Measurements from ENCODE around the gene KIF19. TPM values are rescaled to one million over a fixed set of nuclear protein-coding genes. Genes with fewer than 3 reads are reported as not detected.
"Not testable (repeated sequence)": the region's sequence is repeated elsewhere in the genome, so short reads cannot be mapped to it uniquely, and the experiment has no call there.

KIF19 gene
- 0.39 and 0.42 TPM in 2 replicates for total RNA-seq
- 1.2 TPM in 1 of 2 replicates, not detected in the other for polyA plus RNA-seq

GRCh38 chr17:74325743-74326379 is at the start of gene KIF19:
Gene KIF19 (plus strand): TSS chr17:74326226. CDS start chr17:74326350, 124 bp downstream.
- Histone ChIP-seq H3K27me3 (peaks cover 42% of the 10 kb centered on the region), H3K36me3 (no peaks in the 10 kb centered on the region), H3K27ac (no peak within 1 kb of the TSS), H3K4me3 (peak within 1 kb of the TSS; percentile 25), H3K4me1 (ENCODE audit: low read depth) (no peaks in the 10 kb centered on the region), H3K9me3 (ENCODE audit: low read depth) (no peaks in the 10 kb centered on the region)
- peak; percentile 22 to 68 for DNase-seq (ENCODE audit: low read depth in 1 of 2, low spot score in 1 of 2)
- TF ChIP-seq CTCF (IDR thresholded peaks at IDR 0.05; ENCODE audit: low read depth, low read length), result no peak

DNA sequence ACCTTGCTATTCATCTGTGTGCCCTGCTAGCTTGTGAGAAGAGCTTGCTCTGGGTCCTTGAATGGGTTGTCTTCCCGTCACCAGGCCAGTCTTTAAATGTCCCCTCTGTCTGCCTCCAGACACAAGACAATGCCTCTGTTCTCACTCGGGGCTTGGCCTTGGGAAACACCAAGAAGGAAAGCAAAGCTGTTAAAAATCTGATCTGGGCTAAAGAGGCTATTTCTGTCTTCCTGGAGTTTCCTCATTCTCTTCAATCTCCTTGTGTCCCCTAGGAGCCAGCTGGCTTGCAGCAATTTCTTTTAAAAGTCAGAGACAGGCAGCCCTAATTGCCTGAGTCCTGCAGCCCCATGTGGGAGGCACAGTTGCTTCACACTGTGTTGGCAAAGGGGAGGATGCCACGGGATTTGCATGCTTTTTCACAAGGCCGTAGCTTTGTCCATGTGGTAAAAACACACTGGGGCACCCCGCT is 49.5 kb upstream of the KIF19 start:
- TF ChIP-seq CTCF (IDR thresholded peaks at IDR 0.05; ENCODE audit: low read depth, low read length), result no peak
- peak in 1 of 2 donors; percentile 79 for DNase-seq (ENCODE audit: low read depth in 1 of 2, low spot score in 1 of 2)
- peaks cover 5% of the 10 kb centered on the region for H3K4me1 ChIP-seq (ENCODE audit: low read depth)
- no peaks in the 10 kb centered on the region for H3K36me3 ChIP-seq
- H3K27ac ChIP-seq, result no peak overlapping the region
- no peaks in the 10 kb centered on the region for H3K27me3 ChIP-seq
- H3K4me3 ChIP-seq, result no peak overlapping the region
- H3K9me3 ChIP-seq (ENCODE audit: low read depth), result no peaks in the 10 kb centered on the region

DNA sequence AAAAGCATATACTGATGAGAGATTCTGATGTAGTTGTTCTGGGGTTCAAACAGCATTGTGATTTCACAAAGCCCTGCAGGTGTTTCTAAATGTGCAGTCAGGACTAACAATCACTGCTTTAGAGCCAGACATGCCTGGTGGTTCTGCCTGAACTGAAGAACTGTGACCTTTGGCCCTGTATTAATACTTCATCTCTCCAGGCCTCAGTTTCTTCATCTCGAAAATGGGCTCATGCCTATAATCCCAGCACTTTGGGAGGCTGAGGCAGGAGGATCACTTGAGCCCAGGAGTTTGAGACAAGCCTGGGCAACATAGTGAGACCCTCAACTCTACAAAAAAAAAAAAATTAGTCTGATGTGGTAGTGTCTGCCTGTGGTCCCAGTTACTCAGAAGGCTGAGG is 48.1 kb upstream of the KIF19 start:
- no peak overlapping the region for H3K27ac ChIP-seq
- peaks cover 5% of the 10 kb centered on the region for H3K4me1 ChIP-seq (ENCODE audit: low read depth)
- TF ChIP-seq CTCF (IDR thresholded peaks at IDR 0.05; ENCODE audit: low read depth, low read length), result no peak
- no peaks in the 10 kb centered on the region for H3K36me3 ChIP-seq
- no peaks in the 10 kb centered on the region for H3K9me3 ChIP-seq (ENCODE audit: low read depth)
- H3K4me3 ChIP-seq, result no peak overlapping the region
- DNase-seq (ENCODE audit: low read depth in 1 of 2, low spot score in 1 of 2), result no peak
- H3K27me3 ChIP-seq, result no peaks in the 10 kb centered on the region

DNA sequence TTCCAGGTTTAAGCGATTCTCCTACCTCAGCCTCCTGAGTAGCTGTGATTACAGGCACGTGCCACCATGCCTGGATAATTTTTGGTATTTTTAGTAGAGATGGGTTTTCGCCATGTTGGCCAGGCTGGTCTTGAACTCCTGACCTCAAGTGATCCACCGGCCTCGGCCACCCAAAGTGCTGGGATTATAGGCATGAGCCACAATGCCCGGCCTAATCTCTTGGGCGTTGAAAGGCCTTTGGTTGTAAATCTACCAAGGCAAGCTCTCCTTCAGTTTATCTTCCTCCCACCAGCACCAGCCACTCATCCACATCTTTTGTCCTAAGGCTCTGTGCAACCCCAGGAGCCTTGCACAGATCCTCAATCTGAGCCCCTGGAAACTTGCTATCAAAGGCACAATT is 46.4 kb upstream of the KIF19 start:
- not testable (repeated sequence) for H3K27me3 ChIP-seq; H3K27ac ChIP-seq; H3K9me3 ChIP-seq (ENCODE audit: low read depth); DNase-seq (ENCODE audit: low read depth in 1 of 2, low spot score in 1 of 2); H3K4me1 ChIP-seq (ENCODE audit: low read depth); H3K36me3 ChIP-seq; H3K4me3 ChIP-seq

DNA sequence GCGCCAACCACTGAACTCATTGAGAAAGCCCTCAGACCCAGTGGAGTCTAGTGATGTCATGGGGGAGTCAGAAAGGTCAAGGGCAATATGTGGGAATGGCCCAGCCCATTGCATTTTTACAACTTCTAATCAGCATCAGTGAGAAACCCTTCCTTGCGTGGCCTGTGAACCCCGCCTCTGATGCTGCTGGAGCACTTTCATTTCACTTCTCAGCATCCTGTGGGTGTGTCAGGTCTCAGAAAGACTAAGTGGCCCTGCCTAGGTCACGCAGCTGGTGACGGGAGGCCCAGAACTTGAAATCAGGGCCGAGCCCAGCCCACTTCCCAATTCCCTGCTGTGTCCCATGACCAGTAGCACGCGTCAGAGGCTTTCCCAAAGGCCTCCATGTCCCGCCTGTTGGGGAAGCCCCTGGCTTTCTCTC is 45.9 kb upstream of the KIF19 start:
- Histone ChIP-seq H3K27me3 (no peaks in the 10 kb centered on the region), H3K9me3 (ENCODE audit: low read depth) (no peaks in the 10 kb centered on the region), H3K4me3 (no peak overlapping the region), H3K36me3 (no peaks in the 10 kb centered on the region), H3K27ac (no peak overlapping the region), H3K4me1 (ENCODE audit: low read depth) (peaks cover 5% of the 10 kb centered on the region)
- TF ChIP-seq CTCF (IDR thresholded peaks at IDR 0.05; ENCODE audit: low read depth, low read length), result no peak
- DNase-seq (ENCODE audit: low read depth in 1 of 2, low spot score in 1 of 2), result no peak

DNA sequence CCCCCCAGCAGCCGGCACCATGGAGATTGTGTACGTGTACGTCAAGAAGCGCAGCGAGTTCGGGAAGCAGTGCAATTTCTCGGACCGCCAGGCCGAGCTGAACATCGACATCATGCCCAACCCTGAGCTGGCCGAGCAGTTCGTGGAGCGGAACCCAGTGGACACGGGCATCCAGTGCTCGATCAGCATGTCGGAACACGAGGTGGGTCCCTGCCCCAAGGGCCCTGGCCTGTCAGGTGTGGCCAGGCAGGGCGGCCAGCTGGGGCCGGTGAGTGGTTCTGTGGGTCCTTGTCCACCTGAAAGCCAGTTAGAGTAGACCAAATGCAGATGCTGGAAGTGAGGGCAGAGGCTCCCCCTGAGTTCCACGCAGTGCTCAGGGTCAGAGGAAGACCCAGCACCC is 44.2 kb upstream of the KIF19 start:
- Histone ChIP-seq H3K27me3 (no peaks in the 10 kb centered on the region), H3K27ac (no peak overlapping the region), H3K9me3 (ENCODE audit: low read depth) (no peaks in the 10 kb centered on the region), H3K4me3 (no peak overlapping the region), H3K36me3 (no peaks in the 10 kb centered on the region), H3K4me1 (ENCODE audit: low read depth) (peaks cover under 1% of the 10 kb centered on the region)
- no peak for DNase-seq (ENCODE audit: low read depth in 1 of 2, low spot score in 1 of 2)
- TF ChIP-seq CTCF (IDR thresholded peaks at IDR 0.05; ENCODE audit: low read depth, low read length), result no peak

GRCh38 chr17:74282274-74282586 is 43.8 kb upstream of the KIF19 start:
- H3K27me3 ChIP-seq; H3K4me1 ChIP-seq (ENCODE audit: low read depth): not testable (repeated sequence)

More at GRCh38 chr17:74282274-74282586, 43.8 kb upstream of the KIF19 start:
- H3K27ac ChIP-seq; H3K36me3 ChIP-seq; DNase-seq (ENCODE audit: low read depth in 1 of 2, low spot score in 1 of 2); H3K9me3 ChIP-seq (ENCODE audit: low read depth); H3K4me3 ChIP-seq: not testable (repeated sequence)

All from cardiac muscle cell (in vitro differentiated cells and primary cell).